Keratinocyte (primary cell): ENCODE data around the gene COL8A2. TPM values are rescaled to one million over a fixed set of nuclear protein-coding genes. Genes with fewer than 3 reads are reported as not detected.

Source experiments
- DNase-seq: peaks from one replicate; pipeline ENCODE4 v3.0.0-alpha.2; 2011; ENCODE audit warnings: low read depth, missing footprints, low spot score
- FAIRE-seq: peaks from 2 replicates; lab custom pipeline; 2011; peaks lifted over from hg19 to GRCh38; lab: Jason Lieb, UNC
- H2AFZ ChIP-seq: 2 replicates; pipeline ENCODE4 v1.6.0; 2012; ENCODE audit warnings: low read length, control low read depth, inconsistent platforms; ENCODE audit not compliant: control insufficient read depth
- H3K27ac ChIP-seq: 2 replicates; pipeline ENCODE4 v1.5.1; 2011; ENCODE audit warnings: low read length; ENCODE audit not compliant: control insufficient read depth, insufficient read depth
- H3K27me3 ChIP-seq: 3 replicates; pipeline ENCODE4 v1.6.0; 2011; ENCODE audit warnings: low read length; ENCODE audit not compliant: control insufficient read depth, insufficient read depth; ENCODE audit errors: extremely low read depth
- H3K36me3 ChIP-seq, 2 experiments: 2 replicates in 1 of 2; 3 replicates in 1 of 2; pipeline ENCODE4 v1.5.1; 2011; ENCODE audit warnings: low read length in 2 of 2, mild to moderate bottlenecking in 1 of 2; ENCODE audit not compliant: control insufficient read depth in 2 of 2, insufficient read depth in 2 of 2; ENCODE audit errors: extremely low read depth in 1 of 2
- H3K4me1 ChIP-seq: 3 replicates; pipeline ENCODE4 v1.5.1; 2011; ENCODE audit warnings: low read length; ENCODE audit not compliant: control insufficient read depth, insufficient read depth; ENCODE audit errors: extremely low read depth
- H3K4me2 ChIP-seq: 3 replicates; pipeline ENCODE4 v1.6.0; 2011; ENCODE audit warnings: low read depth, low read length; ENCODE audit not compliant: control insufficient read depth, insufficient read depth; ENCODE audit errors: extremely low read depth
- H3K4me3 ChIP-seq, 3 experiments: fragments of 200-600 bp in 1 of 3; sonication (generic) in 1 of 3; 2 replicates in 2 of 3; 3 replicates in 1 of 3; pipeline ENCODE4 v1.5.1; 2011 to 2016; ENCODE audit warnings: low read length in 3 of 3, mild to moderate bottlenecking in 3 of 3, control low read depth in 2 of 3, inconsistent platforms in 1 of 3, low read depth in 1 of 3, mixed read lengths in 1 of 3, mixed run types in 1 of 3, moderate library complexity in 1 of 3; ENCODE audit not compliant: control insufficient read depth in 2 of 3, insufficient read depth in 2 of 3; ENCODE audit errors: extremely low read depth in 1 of 3
- H3K79me2 ChIP-seq: 2 replicates; pipeline ENCODE4 v1.6.0; 2012; ENCODE audit warnings: low read length; ENCODE audit not compliant: control insufficient read depth, insufficient read depth
- H3K9ac ChIP-seq: 3 replicates; pipeline ENCODE4 v1.6.0; 2011; ENCODE audit warnings: low read length; ENCODE audit not compliant: control insufficient read depth, insufficient read depth; ENCODE audit errors: extremely low read depth
- H3K9me1 ChIP-seq: 3 replicates; pipeline ENCODE4 v1.6.0; 2011; ENCODE audit warnings: low read length; ENCODE audit not compliant: control insufficient read depth, insufficient read depth; ENCODE audit errors: extremely low read depth
- H3K9me3 ChIP-seq: 2 replicates; pipeline ENCODE4 v1.5.1; 2012; ENCODE audit warnings: low read depth, low read length; ENCODE audit not compliant: control insufficient read depth
- H4K20me1 ChIP-seq: 3 replicates; pipeline ENCODE4 v1.6.0; 2011; ENCODE audit warnings: low read length; ENCODE audit not compliant: control insufficient read depth, insufficient read depth; ENCODE audit errors: extremely low read depth
- EZH2 ChIP-seq: IDR thresholded peaks from one replicate; pipeline ENCODE4 v1.6.1; 2012; ENCODE audit warnings: inconsistent platforms, mild to moderate bottlenecking, low read length, moderate library complexity
- dilution Hi-C: fragments of 300-500 bp; cut with MboI; formaldehyde crosslinking; loops from one replicate; pipeline ENCODE4 v1.7.0; 2020; ENCODE audit warnings: low sequenced_read_pairs; ENCODE audit not compliant: extremely low pct_ligation_motif_present
- polyA plus RNA-seq, 5 experiments: library from polyadenylated mRNA; depleted of rRNA in 3 of 5; stranded (reverse) in 3 of 5; stranded (forward) in 1 of 5; unstranded in 1 of 5; fragments of >200 nt; gene quantifications; 1 replicate in 1 of 5; 2 replicates in 3 of 5; 3 replicates in 1 of 5; pipeline versions ENCODE4 v1.2.1 to v1.2.3, GENCODE V29; 2011 to 2012; ENCODE audit warnings: missing spikeins in 2 of 5, low read depth in 1 of 5, low replicate concordance in 1 of 5
- TF ChIP-seq, protein P1 (sequence below), 3 experiments: IDR thresholded peaks in 1 of 3; conservative IDR thresholded peaks in 1 of 3; optimal IDR thresholded peaks in 1 of 3; 2 replicates in 2 of 3; 3 replicates in 1 of 3; pipeline versions ENCODE3 to v1.5.1; 2011; ENCODE audit warnings: low read length in 3 of 3, mild to moderate bottlenecking in 3 of 3, moderate library complexity in 2 of 3, control low read depth in 1 of 3, inconsistent platforms in 1 of 3; ENCODE audit not compliant: insufficient read depth in 2 of 3; ENCODE audit errors: extremely low read depth in 1 of 3

Gene COL8A2
- polyA plus RNA-seq, 1 donor (not counting 4 experiments of a cell fraction or from before 2014, with no cell fraction given): 0.09 TPM

DNA sequence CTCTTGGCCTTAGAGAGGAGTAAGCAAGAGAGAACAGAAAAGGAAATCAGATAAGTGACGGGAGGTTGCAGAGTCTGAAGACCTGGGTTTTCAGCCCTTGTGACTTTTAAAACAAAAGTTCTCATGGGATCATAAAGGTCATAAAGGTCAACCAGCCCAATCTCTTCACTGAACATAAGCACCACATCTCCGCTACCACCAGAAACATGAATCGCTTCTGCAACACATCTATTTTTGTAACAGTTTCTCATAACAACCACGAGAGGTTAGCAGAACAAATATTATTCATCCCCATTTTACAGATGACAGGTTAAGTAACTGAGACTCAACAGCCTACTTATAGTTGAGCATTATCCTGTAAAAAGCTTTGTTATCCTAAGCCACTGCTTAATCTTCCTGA, 18.4 kb upstream of the COL8A2 start:
- no peak overlapping the region for H3K9ac ChIP-seq

DNA sequence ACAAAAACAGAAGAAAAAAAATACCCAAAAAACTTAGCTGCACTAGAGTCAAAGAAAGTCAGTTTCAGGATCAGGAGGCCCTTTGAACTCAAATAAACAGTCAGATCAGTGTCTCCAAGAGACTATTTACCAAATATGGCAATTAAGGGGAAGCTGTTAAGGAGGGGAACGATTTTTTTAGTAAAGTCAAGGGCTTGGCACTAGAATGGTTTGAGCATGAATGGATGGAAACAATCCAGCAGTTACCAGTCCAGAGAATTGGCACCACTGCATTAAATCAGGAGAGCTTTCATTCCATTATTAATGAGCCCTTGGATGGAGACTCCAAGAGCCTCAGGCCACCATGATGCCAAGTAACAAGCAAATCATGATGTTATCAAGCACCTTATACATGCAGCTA, 17.1 kb upstream of the COL8A2 start:
- FAIRE-seq (no peak), DNase-seq (no peak)
- Histone ChIP-seq H3K9ac (no peak overlapping the region), H3K4me1 (peaks cover 11% of the 10 kb centered on the region), H3K27ac (no peak overlapping the region), H4K20me1 (peaks cover 3% of the 10 kb centered on the region), H3K4me2 (no peak overlapping the region), H3K36me3 (peaks cover 15 to 35% of the 10 kb centered on the region in 2 experiments), H3K79me2 (peaks cover 68% of the 10 kb centered on the region), H3K4me3 (no peak overlapping the region), H3K27me3 (no peaks in the 10 kb centered on the region), H3K9me1 (peaks cover 3% of the 10 kb centered on the region), H2AFZ (no peak overlapping the region), H3K9me3 (no peaks in the 10 kb centered on the region)
- dilution Hi-C loops: no loop called here
- TF ChIP-seq, protein P1, sequence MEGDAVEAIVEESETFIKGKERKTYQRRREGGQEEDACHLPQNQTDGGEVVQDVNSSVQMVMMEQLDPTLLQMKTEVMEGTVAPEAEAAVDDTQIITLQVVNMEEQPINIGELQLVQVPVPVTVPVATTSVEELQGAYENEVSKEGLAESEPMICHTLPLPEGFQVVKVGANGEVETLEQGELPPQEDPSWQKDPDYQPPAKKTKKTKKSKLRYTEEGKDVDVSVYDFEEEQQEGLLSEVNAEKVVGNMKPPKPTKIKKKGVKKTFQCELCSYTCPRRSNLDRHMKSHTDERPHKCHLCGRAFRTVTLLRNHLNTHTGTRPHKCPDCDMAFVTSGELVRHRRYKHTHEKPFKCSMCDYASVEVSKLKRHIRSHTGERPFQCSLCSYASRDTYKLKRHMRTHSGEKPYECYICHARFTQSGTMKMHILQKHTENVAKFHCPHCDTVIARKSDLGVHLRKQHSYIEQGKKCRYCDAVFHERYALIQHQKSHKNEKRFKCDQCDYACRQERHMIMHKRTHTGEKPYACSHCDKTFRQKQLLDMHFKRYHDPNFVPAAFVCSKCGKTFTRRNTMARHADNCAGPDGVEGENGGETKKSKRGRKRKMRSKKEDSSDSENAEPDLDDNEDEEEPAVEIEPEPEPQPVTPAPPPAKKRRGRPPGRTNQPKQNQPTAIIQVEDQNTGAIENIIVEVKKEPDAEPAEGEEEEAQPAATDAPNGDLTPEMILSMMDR (optimal IDR thresholded peaks at IDR 0.05 in 1 of 3, IDR thresholded peaks at IDR 0.05 in 1 of 3, conservative IDR thresholded peaks at IDR 0.05 in 1 of 3; ENCODE audit: extremely low read depth in 1 of 3, insufficient read depth in 2 of 3, low read length in 3 of 3): no peak
- no peak for TF ChIP-seq EZH2

More for the DNA sequence above, 18.4 kb upstream of the COL8A2 start:
- Histone ChIP-seq H3K79me2 (peaks cover 77% of the 10 kb centered on the region), H3K4me3 (no peak overlapping the region), H3K9me1 (peaks cover 3% of the 10 kb centered on the region), H3K4me2 (no peak overlapping the region), H3K27me3 (no peaks in the 10 kb centered on the region), H3K4me1 (peaks cover 15% of the 10 kb centered on the region), H3K36me3 (peaks cover 9 to 26% of the 10 kb centered on the region in 2 experiments), H3K9me3 (no peaks in the 10 kb centered on the region), H3K27ac (no peak overlapping the region), H2AFZ (no peak overlapping the region), H4K20me1 (peaks cover 3% of the 10 kb centered on the region)
- DNase-seq (no peak), FAIRE-seq (no peak)
- TF ChIP-seq EZH2: no peak
- TF ChIP-seq, protein P1 (optimal IDR thresholded peaks at IDR 0.05 in 1 of 3, IDR thresholded peaks at IDR 0.05 in 1 of 3, conservative IDR thresholded peaks at IDR 0.05 in 1 of 3; ENCODE audit: extremely low read depth in 1 of 3, insufficient read depth in 2 of 3, low read length in 3 of 3): no peak
- dilution Hi-C loops: no loop called here
